Stimulated activated CD8-positive, alpha-beta memory T cell treated with anti-CD3 and anti-CD28 coated beads, Interleukin-7, amount 100 ng/mL, for 48 hours (primary cell): ENCODE data around the gene GPR15.

Source experiments
- DNase-seq, 2 donors: peaks; one replicate each; pipeline ENCODE4 v3.0.0-alpha.2; 2020; ENCODE audit warnings: low read depth in 1 of 2; ENCODE audit errors: extremely low read depth in 1 of 2

The GPR15 gene

GRCh38 chr3:98531622-98532274 lies at the start of gene GPR15:
Gene GPR15 (plus strand): TSS chr3:98531978. CDS start chr3:98532034, 56 bp downstream.
- no peak for DNase-seq

GRCh38 chr3:98482717-98483482 lies 48.9 kb upstream of the GPR15 start:
- no peak for DNase-seq

DNA sequence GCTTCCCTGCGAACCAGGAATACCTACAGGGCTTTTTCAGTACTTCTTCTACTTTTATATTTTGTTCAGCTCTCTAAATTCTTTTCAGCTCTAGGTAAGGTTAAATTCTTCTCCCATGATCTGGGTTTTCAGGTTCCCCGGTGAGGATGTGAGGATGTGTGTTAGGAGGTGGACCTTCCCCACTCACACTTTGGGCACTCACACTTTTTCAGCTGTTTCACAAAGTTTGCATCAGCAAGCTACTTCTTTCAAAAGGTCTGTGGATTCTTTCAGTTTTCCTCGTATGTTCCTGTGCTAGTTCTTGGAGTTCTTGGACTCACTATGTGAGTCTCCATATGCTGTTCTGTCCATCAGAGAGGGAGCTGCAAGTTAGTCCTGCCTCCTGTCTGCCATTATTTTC lies 48.2 kb upstream of the GPR15 start:
- DNase-seq: no peak

DNA sequence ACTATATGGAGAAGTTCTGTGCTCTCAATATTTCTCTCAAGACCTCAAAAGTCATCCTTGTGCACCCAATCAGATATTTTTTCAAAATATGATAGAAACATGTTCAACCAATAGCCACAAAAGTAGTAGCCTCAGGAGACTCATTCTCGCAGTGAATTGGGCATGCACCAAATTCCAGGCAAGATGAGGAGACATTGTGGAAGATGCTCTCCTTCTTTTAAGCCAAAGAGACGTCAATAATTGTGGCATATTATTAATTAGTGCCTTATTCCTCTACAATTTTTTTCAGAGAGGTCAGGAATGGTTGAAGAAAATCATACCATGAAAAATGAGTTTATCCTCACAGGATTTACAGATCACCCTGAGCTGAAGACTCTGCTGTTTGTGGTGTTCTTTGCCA lies 34.4 kb upstream of the GPR15 start, which contains the start of gene OR5K2:
Gene OR5K2, plus strand, starts transcription at position 301 of the 400 bp plus-strand sequence. Its CDS starts 0 bp downstream, at position 301.
- no peak for DNase-seq

- no peak for DNase-seq
Observed at GRCh38 chr3:98500019-98500418, 31.8 kb upstream of the GPR15 start.

GRCh38 chr3:98501270-98501669 lies 30.5 kb upstream of the GPR15 start:
- no peak for DNase-seq

DNA sequence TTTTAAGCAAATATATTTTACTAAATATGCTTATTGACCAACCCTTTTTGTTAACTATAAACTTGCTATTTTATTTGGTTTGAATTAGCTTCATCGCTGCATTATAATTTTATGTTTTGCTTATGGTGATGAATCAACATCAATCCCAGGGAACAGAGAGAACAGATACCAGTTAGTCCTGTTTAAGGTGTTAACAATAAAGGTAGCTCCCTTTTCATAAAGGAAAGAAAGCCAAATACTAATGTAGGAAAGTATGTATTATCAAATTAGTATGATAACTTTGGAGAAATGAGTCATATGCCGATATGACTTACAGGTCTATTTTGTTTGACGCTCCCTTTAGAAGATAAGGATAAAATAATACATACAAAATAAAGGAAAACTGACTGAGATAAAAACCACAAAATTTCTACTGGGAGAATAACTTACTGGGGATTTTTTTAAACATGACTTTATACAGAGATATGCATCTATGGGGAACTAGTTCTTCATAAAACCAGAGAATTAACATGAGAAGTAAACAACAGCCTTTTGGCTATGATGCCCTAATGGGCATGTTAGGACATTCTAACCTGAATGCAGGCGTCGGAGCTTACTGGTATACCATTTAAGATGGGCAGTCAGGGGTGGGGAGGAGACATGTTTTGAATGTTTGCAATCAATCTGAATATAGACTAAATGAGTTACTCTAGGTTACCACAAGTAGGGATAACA lies 29.8 kb upstream of the GPR15 start:
- no peak for DNase-seq

- no peak for DNase-seq
Observed at GRCh38 chr3:98504539-98504938, 27.2 kb upstream of the GPR15 start.

DNA sequence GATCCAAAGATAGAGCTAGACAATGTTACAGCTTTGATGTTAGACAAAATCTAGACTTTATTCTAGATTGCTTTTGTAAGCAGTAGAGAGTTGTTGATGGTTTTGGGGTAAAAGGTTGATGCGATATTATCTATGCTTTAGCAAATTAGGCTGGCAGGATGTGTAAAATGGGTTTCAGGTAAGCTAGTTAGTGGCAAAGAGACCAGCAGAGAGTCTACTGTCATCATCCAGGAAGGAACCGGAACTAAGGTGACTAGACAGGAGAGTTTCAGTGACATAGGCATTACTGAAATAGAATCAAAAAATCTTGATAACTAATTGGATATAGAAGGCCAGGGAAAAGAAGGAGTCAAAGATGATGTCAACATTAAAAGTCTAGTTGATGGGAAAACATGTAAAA lies 23.2 kb upstream of the GPR15 start:
- no peak for DNase-seq

- DNase-seq: no peak
Observed at GRCh38 chr3:98512576-98512975, 19.2 kb upstream of the GPR15 start.

GRCh38 chr3:98513091-98513511 lies 18.7 kb upstream of the GPR15 start:
- DNase-seq: peak in 1 of 2 donors; percentile 23

- DNase-seq: no peak
Observed at GRCh38 chr3:98513736-98514135, 18.0 kb upstream of the GPR15 start.

DNA sequence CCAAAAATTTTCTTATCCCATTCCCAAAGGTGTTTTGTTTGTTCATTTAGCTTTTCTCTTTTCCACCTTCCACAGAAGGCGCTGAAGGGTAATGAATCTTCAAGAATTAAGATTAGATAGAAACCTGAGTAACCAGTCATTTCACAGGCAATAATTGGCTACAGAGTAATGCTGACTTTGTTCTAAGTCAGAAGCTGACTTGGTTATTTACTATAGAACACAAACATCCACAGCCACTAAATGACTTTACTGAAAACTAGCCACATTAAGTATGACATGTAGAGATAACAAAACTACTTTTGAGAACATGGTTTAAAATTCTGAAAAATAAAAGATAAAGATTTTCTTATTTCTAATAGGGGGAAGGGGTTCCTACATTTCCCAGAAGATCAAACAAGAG lies 16.8 kb upstream of the GPR15 start:
- DNase-seq: no peak

- DNase-seq: no peak
Observed at GRCh38 chr3:98518816-98519215, 13.0 kb upstream of the GPR15 start.

- DNase-seq: no peak
Observed at GRCh38 chr3:98519351-98519750, 12.4 kb upstream of the GPR15 start.

- DNase-seq: peak in 1 of 2 donors; percentile 56
Observed at GRCh38 chr3:98521897-98522543, 9.8 kb upstream of the GPR15 start.

GRCh38 chr3:98522544-98523281 lies 9.1 kb upstream of the GPR15 start, which contains the start of gene CLDND1:
Gene CLDND1 (minus strand): TSS chr3:98522902. CDS start chr3:98521424, 1,478 bp downstream.
- DNase-seq: peak; percentile 88 to 89

DNA sequence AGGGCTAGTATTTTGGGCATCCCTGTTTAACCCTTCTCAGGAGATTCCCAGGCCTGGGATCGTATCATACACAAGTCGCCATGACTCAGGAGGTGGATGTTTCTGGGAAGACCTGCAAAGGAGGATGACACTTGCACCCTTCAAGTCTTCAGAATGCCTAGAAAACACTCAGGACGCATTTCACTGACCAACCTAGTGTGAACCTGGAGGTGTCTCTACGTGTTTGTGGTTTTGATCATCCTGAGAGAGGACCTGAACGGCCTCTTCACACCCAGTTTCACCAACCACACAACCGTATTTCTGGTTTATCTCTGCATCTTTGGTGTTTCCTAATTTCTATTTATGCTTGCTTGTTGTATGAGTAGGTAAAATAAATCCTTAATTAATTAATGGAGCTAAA lies 6.3 kb upstream of the GPR15 start:
- no peak for DNase-seq

- DNase-seq: no peak
Observed at GRCh38 chr3:98528474-98529346, 3.1 kb upstream of the GPR15 start.
